ENCODE measurements around the gene KCNN4. TPM values are rescaled to one million over a fixed set of nuclear protein-coding genes. Genes with fewer than 3 reads are reported as not detected.

The KCNN4 gene
- total and polyA plus RNA-seq, 10 of the 15 experiments (the other 5 are each of a cell fraction or from before 2014, with no cell fraction given): 1.4 to 112 (median 77.9) TPM

- TF ChIP-seq CUX1 (IDR thresholded peaks at IDR 0.05; ENCODE audit: insufficient replicate concordance, low read depth, low read length): no peak
- TF ChIP-seq NBN (IDR thresholded peaks at IDR 0.05): peak; percentile 85; the same call in 1 of the 2 replicates
- TF ChIP-seq SREBF2 (IDR thresholded peaks at IDR 0.05; ENCODE audit: low read length): no peak
- TF ChIP-seq SKIL (IDR thresholded peaks at IDR 0.05; ENCODE audit: low read depth, poor library complexity, severe bottlenecking): no peak
- TF ChIP-seq SMARCA5 (IDR thresholded peaks at IDR 0.05): peak; percentile 15; the same call in 1 of the 2 replicates
- TF ChIP-seq LARP7 (IDR thresholded peaks at IDR 0.05): no peak; the same call in 1 of the 2 replicates
Observed at GRCh38 chr19:43780706-43781525, at the start of gene KCNN4 (continued).
